ENCODE results near the gene BTNL8. TPM values are rescaled to one million over a fixed set of nuclear protein-coding genes. Genes with fewer than 3 reads are reported as not detected.

Gene BTNL8
- total and polyA plus RNA-seq, 9 donors: 0.04 to 3.9 (median 0.32) TPM; not detected in 5

GRCh38 chr5:180974612-180975315 is 75.8 kb downstream of the BTNL8 start:
- Histone ChIP-seq H3K36me3 (no peaks in the 10 kb centered on the region), H3K4me1 (ENCODE audit: insufficient read depth) (no peaks in the 10 kb centered on the region), H3K4me3 (no peak overlapping the region), H3K27me3 (no peaks in the 10 kb centered on the region), H3K9me3 (no peaks in the 10 kb centered on the region), H3K27ac (no peak overlapping the region)
- 70 to 78% (median 72%) methylated on average over 2 of the region's 2 CpGs for WGBS, 3 donors
- no peak for DNase-seq
- TF ChIP-seq EP300 (IDR thresholded peaks at IDR 0.05) (no peak), POLR2A (IDR thresholded peaks at IDR 0.05) (no peak)
- intact Hi-C loops (cut with DNase I): no loop called here

DNA sequence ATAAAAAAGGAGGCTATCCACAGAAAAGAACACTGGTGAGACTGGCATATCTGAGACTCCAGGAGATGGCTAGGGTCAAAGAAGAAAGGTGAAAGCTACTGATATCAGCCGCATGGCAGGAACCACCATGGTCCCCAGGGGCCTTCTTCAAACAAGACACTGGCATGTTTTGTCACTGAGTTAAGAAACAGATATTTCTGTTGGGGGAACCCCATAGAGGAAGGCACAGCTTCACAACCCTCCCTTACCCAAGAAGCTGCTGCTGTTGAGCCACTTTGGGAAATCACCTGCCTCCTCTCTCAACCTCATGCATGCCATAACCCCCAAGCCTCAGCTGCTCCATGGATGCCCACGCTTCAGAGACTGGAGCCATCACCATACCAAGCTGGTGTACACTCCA is 76.4 kb downstream of the BTNL8 start:
- H3K9me3 ChIP-seq: no peaks in the 10 kb centered on the region

GRCh38 chr5:180976518-180976917 is 77.6 kb downstream of the BTNL8 start:
- intact Hi-C loops (cut with DNase I): no loop called here
- Histone ChIP-seq H3K4me1 (ENCODE audit: insufficient read depth) (no peaks in the 10 kb centered on the region), H3K4me3 (no peak overlapping the region), H3K9me3 (no peaks in the 10 kb centered on the region), H3K36me3 (no peaks in the 10 kb centered on the region), H3K27ac (no peak overlapping the region), H3K27me3 (no peaks in the 10 kb centered on the region)
- 70 to 72% (median 71%) methylated on average over 6 of the region's 6 CpGs for WGBS, 3 donors
- DNase-seq: no peak
- TF ChIP-seq POLR2A (IDR thresholded peaks at IDR 0.05) (no peak), CTCF (IDR thresholded peaks at IDR 0.05) (no peak), EP300 (IDR thresholded peaks at IDR 0.05) (no peak)

More for the DNA sequence above, 76.4 kb downstream of the BTNL8 start:
- no peaks in the 10 kb centered on the region for H3K36me3 ChIP-seq
- no peak overlapping the region for H3K4me3 ChIP-seq
- no peak for DNase-seq
- no peaks in the 10 kb centered on the region for H3K4me1 ChIP-seq (ENCODE audit: insufficient read depth)
- intact Hi-C loops (cut with DNase I): no loop called here
- no peaks in the 10 kb centered on the region for H3K27me3 ChIP-seq
- no peak overlapping the region for H3K27ac ChIP-seq
- WGBS, 3 donors: 77 to 86% (median 85%) methylated on average over 2 of the region's 2 CpGs
- TF ChIP-seq EP300 (IDR thresholded peaks at IDR 0.05): no peak
- TF ChIP-seq POLR2A (IDR thresholded peaks at IDR 0.05): no peak
- no peak for TF ChIP-seq CTCF (IDR thresholded peaks at IDR 0.05)

DNA sequence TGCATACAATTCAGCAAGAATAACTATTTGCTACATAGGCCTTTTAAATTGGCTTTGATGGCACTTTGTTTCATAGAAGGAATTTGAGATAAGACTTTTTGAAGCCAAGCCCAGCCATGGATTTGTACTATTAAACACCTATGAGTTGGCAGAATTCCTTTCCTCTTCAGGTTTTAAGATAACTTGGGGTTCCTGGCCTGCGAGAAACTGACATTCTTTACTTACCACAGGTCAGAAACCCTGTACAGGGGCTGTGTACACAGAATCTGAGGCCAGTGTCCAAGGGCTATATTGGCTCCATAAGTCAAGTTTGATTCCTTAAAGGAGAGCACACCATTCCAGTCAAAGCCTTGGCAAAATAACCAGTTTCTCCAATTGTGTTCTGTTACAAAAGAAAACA is 78.9 kb downstream of the BTNL8 start:
- H3K27me3 ChIP-seq: no peaks in the 10 kb centered on the region
- H3K27ac ChIP-seq: no peak overlapping the region
- H3K9me3 ChIP-seq: no peaks in the 10 kb centered on the region
- DNase-seq: no peak
- no peaks in the 10 kb centered on the region for H3K4me1 ChIP-seq (ENCODE audit: insufficient read depth)
- no peak overlapping the region for H3K4me3 ChIP-seq
- H3K36me3 ChIP-seq: no peaks in the 10 kb centered on the region
- intact Hi-C loops (cut with DNase I): no loop called here
- 26 to 43% (median 27%) methylated on average over 1 of the region's 1 CpG for WGBS, 3 donors
- TF ChIP-seq POLR2A (IDR thresholded peaks at IDR 0.05) (no peak), CTCF (IDR thresholded peaks at IDR 0.05) (no peak)

GRCh38 chr5:180982008-180982741 is 83.2 kb downstream of the BTNL8 start:
- Histone ChIP-seq H3K27me3 (no peaks in the 10 kb centered on the region), H3K36me3 (no peaks in the 10 kb centered on the region), H3K27ac (no peak overlapping the region), H3K4me1 (ENCODE audit: insufficient read depth) (no peaks in the 10 kb centered on the region), H3K9me3 (no peaks in the 10 kb centered on the region), H3K4me3 (no peak overlapping the region)
- no peak for DNase-seq
- TF ChIP-seq EP300 (IDR thresholded peaks at IDR 0.05) (no peak), CTCF (IDR thresholded peaks at IDR 0.05) (no peak), POLR2A (IDR thresholded peaks at IDR 0.05) (no peak)
- intact Hi-C loops (cut with DNase I): no loop called here
- WGBS, 3 donors: 59 to 79% (median 74%) methylated on average over 23 of the region's 23 CpGs
